ENCODE data around the gene AVPI1. TPM values are rescaled to one million over a fixed set of nuclear protein-coding genes. Genes with fewer than 3 reads are reported as not detected.

Gene AVPI1
- total RNA-seq, 2 donors from 2014 or later = 26.6 to 34.8 TPM

GRCh38 chr10:97690133-97690532 is 3.1 kb upstream of the AVPI1 start:
- Histone ChIP-seq H3K4me1 (peaks cover 9% of the 10 kb centered on the region), H3K4me3 (no peak overlapping the region), H3K9ac (ENCODE audit: low read depth in 2 of 2, low read length in 2 of 2) (no peak overlapping the region), H3K27ac (no peak overlapping the region), H3K36me3 (no peaks in the 10 kb centered on the region), H3K9me3 (no peaks in the 10 kb centered on the region), H3K27me3 (no peaks in the 10 kb centered on the region)
- no peak for TF ChIP-seq CTCF (IDR thresholded peaks at IDR 0.05)
- no peak for DNase-seq
- intact Hi-C loops (cut with DNase I) = no loop called here

GRCh38 chr10:97689559-97690020 is 2.5 kb upstream of the AVPI1 start:
- H3K9ac ChIP-seq (ENCODE audit: low read depth in 2 of 2, low read length in 2 of 2) = no peak overlapping the region
- no peaks in the 10 kb centered on the region for H3K36me3 ChIP-seq
- no peaks in the 10 kb centered on the region for H3K27me3 ChIP-seq
- peaks cover 9% of the 10 kb centered on the region for H3K4me1 ChIP-seq
- no peak for DNase-seq
- intact Hi-C loops (cut with DNase I) = no loop called here
- no peak for TF ChIP-seq CTCF (IDR thresholded peaks at IDR 0.05)
- no peak overlapping the region for H3K27ac ChIP-seq
- H3K4me3 ChIP-seq = no peak overlapping the region
- no peaks in the 10 kb centered on the region for H3K9me3 ChIP-seq

GRCh38 chr10:97687785-97688781 is 1.0 kb upstream of the AVPI1 start:
- Histone ChIP-seq H3K4me1 (peaks cover 14% of the 10 kb centered on the region), H3K9ac (ENCODE audit: low read depth in 2 of 2, low read length in 2 of 2) (peak overlapping the region; percentile 68 to 96), H3K4me3 (peak overlapping the region; percentile 51), H3K27me3 (no peaks in the 10 kb centered on the region), H3K27ac (peak overlapping the region; percentile 86), H3K36me3 (no peaks in the 10 kb centered on the region), H3K9me3 (no peaks in the 10 kb centered on the region)
- intact Hi-C loops (cut with DNase I) = no loop called here
- TF ChIP-seq CTCF (IDR thresholded peaks at IDR 0.05) = no peak
- no peak for DNase-seq

- peak overlapping the region; percentile 88 to 96 for H3K9ac ChIP-seq (ENCODE audit: low read depth in 2 of 2, low read length in 2 of 2)
- peak overlapping the region; percentile 86 for H3K27ac ChIP-seq
- no peaks in the 10 kb centered on the region for H3K9me3 ChIP-seq
- H3K4me1 ChIP-seq = peaks cover 21% of the 10 kb centered on the region
- peak; percentile 41 for DNase-seq
- H3K27me3 ChIP-seq = no peaks in the 10 kb centered on the region
- peak overlapping the region; percentile 51 for H3K4me3 ChIP-seq
- intact Hi-C loops (cut with DNase I) = no loop called here
- no peaks in the 10 kb centered on the region for H3K36me3 ChIP-seq
- TF ChIP-seq CTCF (IDR thresholded peaks at IDR 0.05) = no peak
Measured at GRCh38 chr10:97686301-97686961, 610 bp downstream of the AVPI1 start.

- Histone ChIP-seq H3K9ac (ENCODE audit: low read depth in 2 of 2, low read length in 2 of 2) (peak overlapping the region; percentile 88 to 96), H3K27me3 (no peaks in the 10 kb centered on the region), H3K9me3 (no peaks in the 10 kb centered on the region), H3K4me1 (peaks cover 21% of the 10 kb centered on the region), H3K27ac (peak overlapping the region; percentile 86), H3K36me3 (no peaks in the 10 kb centered on the region), H3K4me3 (peak overlapping the region; percentile 51)
- no peak for TF ChIP-seq CTCF (IDR thresholded peaks at IDR 0.05)
- peak; percentile 59 for DNase-seq
- intact Hi-C loops (cut with DNase I) = no loop called here
Measured at GRCh38 chr10:97685395-97685958, 1.6 kb downstream of the AVPI1 start.
